GM12874 (cell line): ENCODE results near the gene APP.

ENCODE experiments used
- TF ChIP-seq, protein P1 (sequence below): IDR thresholded peaks from 2 replicates; pipeline ENCODE4 v1.5.1; 2011; ENCODE audit warnings: low read depth, mild to moderate bottlenecking, control low read depth, low read length, moderate library complexity; ENCODE audit not compliant: insufficient read depth

The APP gene

DNA sequence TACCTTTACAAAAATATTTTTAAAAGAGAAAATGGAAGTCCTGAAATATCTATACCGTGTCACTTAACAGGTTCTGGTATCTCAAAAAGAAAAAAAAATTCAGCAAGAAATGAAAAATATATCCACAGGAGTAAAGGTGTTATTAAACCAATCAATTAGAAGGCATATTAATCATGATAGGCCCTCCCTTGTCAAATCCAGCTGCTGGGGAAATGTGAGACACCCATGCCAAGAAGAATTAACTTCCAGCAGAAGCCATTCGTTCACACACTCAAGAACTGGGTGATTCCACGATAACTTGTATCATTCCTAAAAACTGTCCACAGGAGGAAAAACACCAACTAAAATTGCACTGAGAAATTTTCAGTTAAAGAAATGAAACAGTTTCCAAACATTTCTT, 57.6 kb downstream of the APP start:
- TF ChIP-seq, protein P1, sequence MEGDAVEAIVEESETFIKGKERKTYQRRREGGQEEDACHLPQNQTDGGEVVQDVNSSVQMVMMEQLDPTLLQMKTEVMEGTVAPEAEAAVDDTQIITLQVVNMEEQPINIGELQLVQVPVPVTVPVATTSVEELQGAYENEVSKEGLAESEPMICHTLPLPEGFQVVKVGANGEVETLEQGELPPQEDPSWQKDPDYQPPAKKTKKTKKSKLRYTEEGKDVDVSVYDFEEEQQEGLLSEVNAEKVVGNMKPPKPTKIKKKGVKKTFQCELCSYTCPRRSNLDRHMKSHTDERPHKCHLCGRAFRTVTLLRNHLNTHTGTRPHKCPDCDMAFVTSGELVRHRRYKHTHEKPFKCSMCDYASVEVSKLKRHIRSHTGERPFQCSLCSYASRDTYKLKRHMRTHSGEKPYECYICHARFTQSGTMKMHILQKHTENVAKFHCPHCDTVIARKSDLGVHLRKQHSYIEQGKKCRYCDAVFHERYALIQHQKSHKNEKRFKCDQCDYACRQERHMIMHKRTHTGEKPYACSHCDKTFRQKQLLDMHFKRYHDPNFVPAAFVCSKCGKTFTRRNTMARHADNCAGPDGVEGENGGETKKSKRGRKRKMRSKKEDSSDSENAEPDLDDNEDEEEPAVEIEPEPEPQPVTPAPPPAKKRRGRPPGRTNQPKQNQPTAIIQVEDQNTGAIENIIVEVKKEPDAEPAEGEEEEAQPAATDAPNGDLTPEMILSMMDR, result no peak

DNA sequence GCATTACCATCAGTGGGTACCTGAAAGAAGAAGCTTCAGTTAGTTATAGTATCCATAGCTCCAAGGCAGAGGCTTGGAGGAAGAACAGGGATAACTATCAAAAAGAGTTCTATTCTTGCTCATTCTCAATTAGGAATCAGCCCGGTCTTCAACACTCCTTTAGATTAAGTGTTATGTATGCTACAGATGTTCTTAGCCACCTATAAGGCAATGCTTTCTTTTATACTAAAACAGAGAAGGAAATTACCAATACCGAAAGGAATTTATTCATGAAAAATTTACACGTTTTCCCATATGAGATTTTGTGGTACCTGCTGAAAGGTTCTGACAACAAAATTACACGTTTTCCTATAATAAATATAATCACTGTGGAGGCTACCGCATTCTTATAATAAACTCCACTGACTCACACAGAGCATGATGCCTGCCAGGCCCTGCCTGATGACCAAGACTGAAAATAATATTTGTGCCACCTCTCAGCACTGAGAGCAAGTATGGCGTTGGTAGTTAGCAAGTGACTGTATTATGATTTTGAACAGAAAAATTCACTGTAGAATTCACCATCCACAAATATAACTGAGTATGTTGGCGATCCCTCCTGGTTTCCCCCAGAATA, 58.3 kb downstream of the APP start:
- TF ChIP-seq, protein P1, result no peak

DNA sequence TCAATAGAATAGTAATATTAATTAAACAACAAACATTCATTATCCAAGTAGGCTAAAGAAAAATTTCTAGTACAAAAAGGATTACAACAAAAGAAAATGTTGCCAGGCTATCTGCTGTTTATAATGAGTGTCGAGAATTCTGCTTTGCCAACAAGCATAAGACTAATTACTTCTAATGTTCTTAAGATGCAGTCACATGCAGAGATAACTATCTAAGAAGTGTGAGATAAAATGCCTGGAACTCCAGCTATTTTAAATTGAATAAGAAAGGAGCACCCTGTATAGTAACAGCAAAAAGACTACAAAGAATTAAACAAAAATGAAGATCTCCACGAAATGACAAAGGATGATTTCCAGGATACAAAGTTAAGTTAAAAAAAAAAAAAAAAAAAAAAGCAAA, 59.9 kb downstream of the APP start:
- TF ChIP-seq, protein P1, result no peak

DNA sequence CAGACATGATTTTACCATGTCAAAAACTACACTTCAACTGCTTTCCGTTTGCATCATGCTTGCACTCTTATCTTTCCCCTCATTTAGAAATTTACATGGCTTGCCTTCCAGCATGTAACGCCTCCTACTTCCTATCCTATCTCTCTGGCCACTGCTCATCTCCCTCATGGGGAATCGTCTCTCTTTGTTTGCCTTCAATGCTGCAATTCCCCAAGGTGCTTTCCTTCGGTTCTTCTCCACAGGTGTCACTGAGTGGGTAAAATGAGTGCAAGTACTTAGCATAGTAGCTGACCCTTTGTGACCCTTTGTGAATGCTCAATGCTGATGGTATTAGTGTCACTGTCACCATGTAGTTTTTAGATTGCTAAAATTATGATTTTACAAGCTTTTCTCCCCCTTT, 63.1 kb downstream of the APP start:
- TF ChIP-seq, protein P1, result no peak

DNA sequence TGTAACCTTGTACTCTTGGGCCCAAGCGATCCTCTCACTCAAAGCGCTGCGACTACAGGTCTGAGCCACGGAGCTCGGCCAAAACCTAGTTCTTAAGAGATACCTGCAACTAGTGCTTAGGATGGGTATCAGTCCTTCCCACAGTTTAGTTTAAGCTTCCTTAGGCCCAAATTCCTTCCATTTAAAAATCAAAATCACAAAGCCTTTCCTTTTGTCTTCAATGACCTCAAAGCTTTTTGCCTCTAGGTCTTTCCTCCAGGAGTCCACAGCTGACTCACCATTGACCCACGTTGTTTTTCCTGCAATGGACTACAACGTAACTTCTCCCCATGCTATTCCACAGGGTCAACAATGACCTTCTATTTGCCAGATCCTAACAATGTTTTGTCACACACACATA, 64.0 kb downstream of the APP start:
- TF ChIP-seq, protein P1, result no peak

DNA sequence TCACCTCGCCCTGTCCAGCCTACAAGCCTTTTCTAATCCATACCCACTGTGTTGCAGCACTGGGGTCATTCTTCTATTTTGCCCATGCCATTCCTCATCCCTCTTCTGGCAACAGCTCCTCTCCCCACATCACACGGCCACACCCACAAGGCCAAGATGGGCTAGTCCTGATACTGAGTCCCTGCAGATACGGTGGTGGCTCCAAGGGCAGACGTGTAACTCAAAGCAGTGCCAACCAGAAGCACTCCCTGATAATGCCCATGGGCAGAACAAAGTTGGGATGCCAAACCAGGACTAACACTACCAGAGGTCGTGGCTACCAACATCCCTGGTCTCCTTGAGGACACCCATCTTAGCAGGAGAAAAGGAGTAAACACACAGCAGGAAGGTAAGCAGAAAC, 64.8 kb downstream of the APP start:
- TF ChIP-seq, protein P1, result no peak

DNA sequence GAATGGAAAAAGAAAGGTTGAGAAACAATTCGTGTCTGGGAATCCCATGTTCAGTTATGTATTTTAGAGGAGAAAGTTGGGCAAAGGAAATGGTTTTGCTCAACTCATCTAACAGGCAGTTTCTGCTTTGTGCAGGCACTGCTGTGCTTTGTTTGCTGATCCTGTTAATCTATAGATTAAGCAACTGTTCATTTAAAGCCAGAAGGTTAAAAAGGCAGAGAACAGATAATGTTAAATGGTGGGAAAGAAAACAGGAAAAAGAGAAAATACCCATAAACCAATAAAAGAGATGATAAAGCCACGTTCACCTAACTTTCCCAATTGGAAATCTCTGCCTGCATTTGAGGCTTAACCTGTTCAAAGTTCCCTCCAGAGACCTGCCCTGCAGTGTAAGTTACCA, 70.0 kb downstream of the APP start:
- TF ChIP-seq, protein P1, result no peak

DNA sequence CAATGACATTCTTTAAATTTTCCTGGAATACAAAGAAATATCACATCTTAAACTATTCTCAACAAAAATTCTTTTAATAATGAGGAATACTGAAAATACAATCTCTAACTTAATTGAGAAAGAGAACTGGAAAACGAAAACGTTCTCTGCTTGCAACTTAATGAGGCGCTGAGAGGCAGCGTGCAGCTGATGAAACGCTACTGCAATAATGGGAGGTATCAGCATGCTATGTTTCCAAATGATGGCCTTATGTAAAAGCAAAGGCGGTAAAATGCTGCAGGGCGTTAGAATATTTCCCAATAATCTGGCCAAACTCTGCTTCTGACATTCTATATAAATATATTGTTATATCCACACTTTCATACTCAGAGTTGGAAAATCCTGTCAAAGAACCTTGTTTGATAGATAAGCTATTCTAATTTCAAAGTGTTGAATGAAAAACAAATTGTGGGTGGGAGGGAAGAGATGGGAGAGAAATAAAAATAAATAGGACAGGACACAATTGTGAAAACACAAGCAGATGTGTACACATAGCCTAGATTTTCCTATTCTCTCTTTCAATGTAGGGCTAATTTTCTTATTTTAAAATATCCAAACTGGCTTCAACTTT, 70.9 kb downstream of the APP start:
- TF ChIP-seq, protein P1, result no peak
